IMR-90 (cell line): Measurements from ENCODE around the gene ANKS3. TPM values are rescaled to one million over a fixed set of nuclear protein-coding genes. Genes with fewer than 3 reads are reported as not detected.

Experiments
- ATAC-seq: fragments of 200-7000 bp; cut with Tn5 transposase; 2 replicates; pipeline ENCODE4 v1.9.1; 2020; ENCODE audit warnings: low read depth, mild to moderate bottlenecking, moderate library complexity
- BruUV-seq: library from RNA; stranded (reverse); fragments of 400-500 nt; replicated peaks from 2 replicates; lab custom pipeline; 2021; lab: Mats Ljungman, UMichigan
- CTCF ChIA-PET: fragments of 300-600 bp; formaldehyde crosslinking; extraction: SDS; loops from one replicate; lab custom pipeline; 2021; ENCODE audit warnings: antibody characterized with exemption; lab: Yijun Ruan, JAX
- POLR2A ChIA-PET: fragments of 300-600 bp; sonication (Branson Sonifier 250); formaldehyde crosslinking; loops from one replicate; lab custom pipeline; 2022; ENCODE audit warnings: antibody characterized with exemption; ENCODE audit not compliant: unreplicated experiment; lab: Charles Lee
- DNase-seq: peaks from one replicate; pipeline ENCODE4 v3.0.0; 2013
- H2AFZ ChIP-seq: replicated peaks from 2 replicates; pipeline ENCODE3; 2013; ENCODE audit warnings: low read length, mild to moderate bottlenecking; ENCODE audit not compliant: poor library complexity
- H2AK5ac ChIP-seq: 2 replicates; pipeline ENCODE4 v1.6.1; 2013; ENCODE audit warnings: low read depth, low read length, inconsistent platforms
- H2AK9ac ChIP-seq: replicated peaks from 2 replicates; pipeline ENCODE3; 2013; ENCODE audit warnings: mild to moderate bottlenecking, low read depth, low read length, moderate library complexity; ENCODE audit not compliant: poor library complexity
- H2BK120ac ChIP-seq: 2 replicates; pipeline ENCODE4 v1.6.1; 2013; ENCODE audit warnings: low read depth, low read length, inconsistent platforms
- H2BK15ac ChIP-seq: 3 replicates; pipeline ENCODE4 v1.6.1; 2013; ENCODE audit warnings: low read depth, low read length, inconsistent platforms
- H2BK20ac ChIP-seq: 2 replicates; pipeline ENCODE4 v1.6.1; 2013; ENCODE audit warnings: low read depth, mild to moderate bottlenecking, inconsistent platforms, low read length, moderate library complexity
- H2BK5ac ChIP-seq: 2 replicates; pipeline ENCODE4 v1.6.1; 2013; ENCODE audit warnings: mild to moderate bottlenecking, low read depth, low read length, inconsistent platforms; ENCODE audit not compliant: poor library complexity, severe bottlenecking
- H3K14ac ChIP-seq: replicated peaks from 2 replicates; pipeline ENCODE4 v1.6.1; 2013; ENCODE audit warnings: low read depth, low read length, inconsistent platforms
- H3K18ac ChIP-seq: 2 replicates; pipeline ENCODE4 v1.6.1; 2013; ENCODE audit warnings: low read depth, low read length, control low read depth
- H3K23ac ChIP-seq: 2 replicates; pipeline ENCODE4 v1.6.1; 2013; ENCODE audit warnings: low read depth, low read length, inconsistent platforms
- H3K27ac ChIP-seq: 2 replicates; pipeline ENCODE4 v1.5.1; 2013; ENCODE audit warnings: mild to moderate bottlenecking, control low read depth, low read length; ENCODE audit not compliant: insufficient read depth
- H3K27me3 ChIP-seq: 2 replicates; pipeline ENCODE4 v1.6.1; 2013; ENCODE audit warnings: low read length; ENCODE audit not compliant: control insufficient read depth, insufficient read depth
- H3K36me3 ChIP-seq: 2 replicates; pipeline ENCODE4 v1.6.1; 2013; ENCODE audit warnings: low read length, mixed read lengths; ENCODE audit not compliant: control insufficient read depth, insufficient read depth
- H3K4ac ChIP-seq: 2 replicates; pipeline ENCODE4 v1.6.1; 2013; ENCODE audit warnings: low read depth, low read length, inconsistent platforms
- H3K4me1 ChIP-seq: 2 replicates; pipeline ENCODE4 v1.6.1; 2013; ENCODE audit warnings: low read length, mixed read lengths; ENCODE audit not compliant: control insufficient read depth, insufficient read depth
- H3K4me2 ChIP-seq: 2 replicates; pipeline ENCODE4 v1.6.1; 2013; ENCODE audit warnings: low read depth, mild to moderate bottlenecking, control low read depth, low read length, moderate library complexity
- H3K4me3 ChIP-seq: 2 replicates; pipeline ENCODE4 v1.5.1; 2013; ENCODE audit warnings: low read depth, mild to moderate bottlenecking, control low read depth, low read length, moderate library complexity; ENCODE audit not compliant: insufficient read depth
- H3K56ac ChIP-seq: 2 replicates; pipeline ENCODE4 v1.6.1; 2013; ENCODE audit warnings: low read length, inconsistent platforms; ENCODE audit not compliant: insufficient read depth; ENCODE audit errors: extremely low read depth
- H3K79me1 ChIP-seq, 2 experiments: 2 replicates each; pipeline ENCODE4 v1.6.1; 2013; ENCODE audit warnings: low read length in 2 of 2, inconsistent platforms in 1 of 2, low read depth in 1 of 2
- H3K9ac ChIP-seq: 2 replicates; pipeline ENCODE4 v1.6.1; 2013; ENCODE audit warnings: low read depth, low read length, control low read depth
- H3K9me1 ChIP-seq: 2 replicates; pipeline ENCODE4 v1.6.1; 2013; ENCODE audit warnings: low read length, inconsistent platforms; ENCODE audit not compliant: insufficient read depth
- H3K9me3 ChIP-seq: 2 replicates; pipeline ENCODE4 v1.6.1; 2013; ENCODE audit warnings: low read length; ENCODE audit not compliant: control insufficient read depth, insufficient read depth
- H4K20me1 ChIP-seq: 2 replicates; pipeline ENCODE4 v1.6.1; 2013; ENCODE audit warnings: low read length, inconsistent platforms; ENCODE audit not compliant: insufficient read depth
- H4K5ac ChIP-seq: 2 replicates; pipeline ENCODE4 v1.6.1; 2013; ENCODE audit warnings: mild to moderate bottlenecking, low read depth, low read length, control low read depth
- H4K8ac ChIP-seq, 2 experiments: 2 replicates each; pipeline ENCODE4 v1.6.1; 2013; ENCODE audit warnings: low read depth in 2 of 2, low read length in 2 of 2, control low read depth in 1 of 2, inconsistent platforms in 1 of 2
- H4K91ac ChIP-seq: 2 replicates; pipeline ENCODE4 v1.6.1; 2013; ENCODE audit warnings: low read depth, low read length, inconsistent platforms; ENCODE audit not compliant: insufficient read depth
- CEBPB ChIP-seq: IDR thresholded peaks from 2 replicates; pipeline ENCODE4 v1.6.1; 2012; ENCODE audit warnings: low read depth, low read length, improper control_type of control experiment
- CHD1 ChIP-seq: IDR thresholded peaks from 2 replicates; pipeline ENCODE4 v1.6.1; 2012; ENCODE audit warnings: low read depth, low read length, improper control_type of control experiment
- MAFK ChIP-seq: IDR thresholded peaks from 2 replicates; pipeline ENCODE4 v1.6.1; 2012; ENCODE audit warnings: low read depth, low read length, improper control_type of control experiment
- NFE2L2 ChIP-seq: fragments of 150-350 bp; IDR thresholded peaks from 2 replicates; pipeline ENCODE4 v1.6.1; 2016; ENCODE audit warnings: low read depth, mild to moderate bottlenecking, low read length
- POLR2A ChIP-seq: IDR thresholded peaks from 2 replicates; pipeline ENCODE4 v1.6.1; 2012; ENCODE audit warnings: mild to moderate bottlenecking, low read depth, low read length
- RAD21 ChIP-seq: IDR thresholded peaks from 2 replicates; pipeline ENCODE4 v1.6.1; 2012; ENCODE audit warnings: low read length, improper control_type of control experiment
- RCOR1 ChIP-seq: IDR thresholded peaks from 2 replicates; pipeline ENCODE4 v1.6.1; 2012; ENCODE audit warnings: mild to moderate bottlenecking, low read length, improper control_type of control experiment; ENCODE audit not compliant: insufficient replicate concordance
- SMC3 ChIP-seq: fragments of 150-350 bp; IDR thresholded peaks from 2 replicates; pipeline ENCODE4 v1.6.1; 2016; ENCODE audit warnings: low read depth, mild to moderate bottlenecking, antibody characterized with exemption, low read length, moderate library complexity
- WGBS, 2 experiments: methylation state at CpG; one replicate each; pipeline versions ENCODE4 v1.1.5 to v1.1.7; 2013; ENCODE audit warnings: missing lambda C conversion rate in 2 of 2; ENCODE audit not compliant: insufficient read length in 1 of 2; ENCODE audit errors: extremely low coverage in 2 of 2; 5-methylcytosine and 5-hydroxymethylcytosine counted together
- dilution Hi-C: fragments of 300-500 bp; cut with HindIII; formaldehyde crosslinking; loops from one replicate; pipeline ENCODE4 v1.14.3; 2018; ENCODE audit warnings: low sequenced_read_pairs; ENCODE audit not compliant: unreplicated experiment
- in situ Hi-C: fragments of 300-500 bp; cut with MboI; formaldehyde crosslinking; loops from 3 replicates; pipeline ENCODE4 v1.14.3; 2019; ENCODE audit warnings: low sequenced_read_pairs, inconsistent platforms, mixed read lengths
- intact Hi-C: fragments of 100-400 bp; cut with micrococcal nuclease; formaldehyde crosslinking; loops from 2 replicates; pipeline ENCODE4 v1.10.0; 2022
- polyA plus RNA-seq, 3 experiments: library from polyadenylated mRNA; depleted of rRNA; stranded (reverse); fragments of >200 nt; gene quantifications; 2 replicates each; pipeline ENCODE4 v1.2.3, GENCODE V29; 2012; ENCODE audit warnings: low replicate concordance in 1 of 3
- total RNA-seq: library from RNA; depleted of rRNA; stranded (reverse); fragments of >200 nt; gene quantifications from 2 replicates; pipeline ENCODE4 v1.2.3, GENCODE V29; 2012
- TF ChIP-seq, protein P1 (sequence below): fragments of 150-350 bp; IDR thresholded peaks from 2 replicates; pipeline ENCODE4 v1.6.1; 2017; ENCODE audit warnings: mild to moderate bottlenecking, antibody characterized with exemption, low read length, low read depth
- TF ChIP-seq, protein P2 (sequence below): fragments of 150-350 bp; IDR thresholded peaks from 2 replicates; pipeline ENCODE4 v1.6.1; 2016; ENCODE audit warnings: low read depth, mild to moderate bottlenecking, low read length, moderate library complexity, borderline replicate concordance

The ANKS3 gene
- total and polyA plus RNA-seq, 2 of the 4 experiments (the other 2 are of a cell fraction) = 24.4 to 25.0 TPM

DNA sequence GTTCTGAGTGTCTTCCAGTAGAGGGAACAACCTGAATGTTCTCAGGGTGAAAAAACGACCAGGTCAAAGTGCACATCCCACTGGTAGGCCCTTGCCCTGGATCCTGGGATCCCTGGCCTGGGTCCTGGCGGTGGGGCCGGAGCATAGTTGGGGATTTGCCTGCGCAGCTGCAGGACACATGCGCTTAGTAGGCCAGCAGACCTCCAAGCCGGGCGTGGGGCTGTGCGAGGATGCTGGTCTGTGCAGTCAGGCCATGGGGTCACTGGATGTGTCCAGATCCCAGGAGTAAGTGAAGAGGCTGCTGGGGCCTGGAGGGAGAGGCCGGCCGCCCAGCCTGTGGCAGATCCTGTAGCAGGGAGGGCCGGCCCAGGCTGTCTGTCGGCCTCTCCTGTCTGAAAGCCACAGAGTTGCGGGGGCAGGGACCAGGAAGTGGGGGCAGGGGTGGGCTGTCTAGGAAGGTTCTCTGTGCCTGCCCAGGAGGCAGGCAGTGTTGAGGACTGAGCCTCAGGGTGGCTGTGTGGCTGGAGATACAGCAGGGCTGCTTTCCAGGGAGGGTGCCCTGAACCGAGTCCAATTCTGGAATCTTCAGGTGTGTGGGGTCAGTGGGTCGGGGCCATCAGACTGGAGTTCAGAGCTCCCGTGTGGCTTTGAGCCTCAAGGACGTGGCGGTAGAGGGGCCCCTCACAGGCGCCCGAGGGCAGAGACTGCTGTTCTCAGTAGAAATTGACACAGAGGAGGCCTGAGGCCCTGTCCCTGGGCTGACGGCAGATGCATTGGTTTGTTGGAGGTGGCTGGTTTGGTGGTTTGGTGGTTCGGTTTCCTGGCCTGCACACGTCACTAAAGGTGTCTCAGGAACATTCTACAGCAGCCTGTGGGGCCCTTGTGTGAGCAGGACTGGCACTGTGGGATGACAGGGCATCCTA lies 57.9 kb downstream of the ANKS3 start:
- Histone ChIP-seq H3K4me2 (no peak overlapping the region), H3K14ac (no peak overlapping the region), H4K91ac (no peak overlapping the region), H3K9me1 (no peaks in the 10 kb centered on the region), H2AK5ac (no peak overlapping the region), H3K23ac (no peak overlapping the region), H3K9ac (no peak overlapping the region), H2AFZ (peak overlapping the region; percentile 11), H3K36me3 (peaks cover 51% of the 10 kb centered on the region), H4K8ac (no peak overlapping the region), H3K27ac (no peak overlapping the region), H4K5ac (no peak overlapping the region), H2AK9ac (peak overlapping the region; percentile 65), H3K4me3 (no peak overlapping the region), H3K27me3 (no peaks in the 10 kb centered on the region), H2BK120ac (no peak overlapping the region), H2BK15ac (no peak overlapping the region), H3K9me3 (no peaks in the 10 kb centered on the region), H2BK20ac (no peak overlapping the region), H3K18ac (no peak overlapping the region), H4K20me1 (no peaks in the 10 kb centered on the region), H3K4me1 (peaks cover 2% of the 10 kb centered on the region; the same call in 1 of the 2 replicates), H3K56ac (no peak overlapping the region), H3K4ac (no peak overlapping the region), H3K79me1 (peaks cover 6 to 25% of the 10 kb centered on the region in 2 experiments; a peak in 2 of 4 replicates), H2BK5ac (no peak overlapping the region)
- dilution Hi-C loops (no loop called here), intact Hi-C loops (no loop called here), in situ Hi-C loops (no loop called here)
- WGBS, 2 experiments = 94% methylated on average over 7 of the region's 23 CpGs; no CpG with 5 or more reads in 1 of the 2 experiments
- TF ChIP-seq NFE2L2 (no peak), CHD1 (no peak), CEBPB (no peak), SMC3 (no peak), POLR2A (no peak), MAFK (no peak), RCOR1 (no peak), RAD21 (no peak)
- TF ChIP-seq, protein P1, sequence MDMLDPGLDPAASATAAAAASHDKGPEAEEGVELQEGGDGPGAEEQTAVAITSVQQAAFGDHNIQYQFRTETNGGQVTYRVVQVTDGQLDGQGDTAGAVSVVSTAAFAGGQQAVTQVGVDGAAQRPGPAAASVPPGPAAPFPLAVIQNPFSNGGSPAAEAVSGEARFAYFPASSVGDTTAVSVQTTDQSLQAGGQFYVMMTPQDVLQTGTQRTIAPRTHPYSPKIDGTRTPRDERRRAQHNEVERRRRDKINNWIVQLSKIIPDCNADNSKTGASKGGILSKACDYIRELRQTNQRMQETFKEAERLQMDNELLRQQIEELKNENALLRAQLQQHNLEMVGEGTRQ = no peak
- TF ChIP-seq, protein P2, sequence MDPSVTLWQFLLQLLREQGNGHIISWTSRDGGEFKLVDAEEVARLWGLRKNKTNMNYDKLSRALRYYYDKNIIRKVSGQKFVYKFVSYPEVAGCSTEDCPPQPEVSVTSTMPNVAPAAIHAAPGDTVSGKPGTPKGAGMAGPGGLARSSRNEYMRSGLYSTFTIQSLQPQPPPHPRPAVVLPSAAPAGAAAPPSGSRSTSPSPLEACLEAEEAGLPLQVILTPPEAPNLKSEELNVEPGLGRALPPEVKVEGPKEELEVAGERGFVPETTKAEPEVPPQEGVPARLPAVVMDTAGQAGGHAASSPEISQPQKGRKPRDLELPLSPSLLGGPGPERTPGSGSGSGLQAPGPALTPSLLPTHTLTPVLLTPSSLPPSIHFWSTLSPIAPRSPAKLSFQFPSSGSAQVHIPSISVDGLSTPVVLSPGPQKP = no peak
- no TSS peak for BruUV-seq
- ChIA-PET CTCF (no interaction called here), POLR2A (no interaction called here)
- ATAC-seq = no peak
- no peak for DNase-seq
